MM.1S (cell line): Measurements from ENCODE around the gene GPR137.

ENCODE experiments used
- DNase-seq: peaks from one replicate; pipeline ENCODE4 v3.0.0-alpha.2; 2015
- H2AFZ ChIP-seq: fragments of 300-600 bp; sonication (generic); 2 replicates; pipeline ENCODE4 v1.6.0; 2016; ENCODE audit warnings: antibody characterized with exemption, low read length
- H3F3A ChIP-seq: fragments of 300-600 bp; sonication (generic); 2 replicates; pipeline ENCODE4 v1.6.1; 2016; ENCODE audit warnings: mild to moderate bottlenecking, antibody characterized with exemption, low read length, moderate library complexity, mixed read lengths; ENCODE audit not compliant: insufficient read depth
- H3K27ac ChIP-seq: fragments of 300-600 bp; sonication (generic); 2 replicates; pipeline ENCODE4 v1.5.1; 2016; ENCODE audit warnings: mild to moderate bottlenecking, low read length
- H3K27me3 ChIP-seq: fragments of 300-600 bp; sonication (generic); replicated peaks from 2 replicates; pipeline ENCODE4 v1.6.0; 2016; ENCODE audit warnings: low read length; ENCODE audit not compliant: insufficient read depth
- H3K36me3 ChIP-seq: fragments of 300-600 bp; sonication (generic); replicated peaks from 2 replicates; pipeline ENCODE4 v1.6.1; 2016; ENCODE audit warnings: mild to moderate bottlenecking, low read length, mixed read lengths; ENCODE audit not compliant: insufficient read depth
- H3K4me1 ChIP-seq: fragments of 300-600 bp; sonication (generic); 2 replicates; pipeline ENCODE4 v1.6.1; 2016; ENCODE audit warnings: low read length, mixed read lengths
- H3K4me2 ChIP-seq: fragments of 300-600 bp; sonication (generic); 2 replicates; pipeline ENCODE4 v1.6.0; 2016; ENCODE audit warnings: low read depth, low read length
- H3K4me3 ChIP-seq: fragments of 300-600 bp; sonication (generic); 2 replicates; pipeline ENCODE4 v1.5.1; 2016; ENCODE audit warnings: low read length, mixed read lengths
- H3K79me2 ChIP-seq: fragments of 300-600 bp; sonication (generic); 2 replicates; pipeline ENCODE4 v1.6.1; 2016; ENCODE audit warnings: mixed run types, low read length, mixed read lengths
- H3K9ac ChIP-seq: fragments of 300-600 bp; sonication (generic); 2 replicates; pipeline ENCODE4 v1.6.1; 2016; ENCODE audit warnings: low read length, mixed read lengths
- H3K9me2 ChIP-seq: fragments of 300-600 bp; sonication (generic); replicated peaks from 2 replicates; pipeline ENCODE4 v1.6.1; 2016; ENCODE audit warnings: mild to moderate bottlenecking, low read length, mixed read lengths; ENCODE audit not compliant: insufficient read depth
- H3K9me3 ChIP-seq: fragments of 300-600 bp; sonication (generic); replicated peaks from 2 replicates; pipeline ENCODE4 v1.6.1; 2016; ENCODE audit warnings: mild to moderate bottlenecking, low read length, mixed read lengths; ENCODE audit not compliant: insufficient read depth
- H4K20me1 ChIP-seq: fragments of 300-600 bp; sonication (generic); 2 replicates; pipeline ENCODE4 v1.6.1; 2016; ENCODE audit warnings: mild to moderate bottlenecking, low read length, moderate library complexity, mixed read lengths; ENCODE audit not compliant: insufficient read depth
- EZH2 ChIP-seq: fragments of 300-600 bp; sonication (generic); optimal IDR thresholded peaks from 2 replicates; pipeline ENCODE3; 2017; ENCODE audit warnings: low read depth, mild to moderate bottlenecking, antibody characterized with exemption, low read length, mixed read lengths
- EZH2phosphoT487 ChIP-seq: fragments of 300-600 bp; sonication (generic); IDR thresholded peaks from 2 replicates; pipeline ENCODE4 v1.6.1; 2018; ENCODE audit warnings: antibody characterized with exemption, low read length
- TF ChIP-seq, protein P1 (sequence below): fragments of 300-600 bp; sonication (generic); IDR thresholded peaks from 2 replicates; pipeline ENCODE4 v1.5.1; 2016; ENCODE audit warnings: antibody characterized with exemption, low read length, mixed read lengths

The GPR137 gene

DNA sequence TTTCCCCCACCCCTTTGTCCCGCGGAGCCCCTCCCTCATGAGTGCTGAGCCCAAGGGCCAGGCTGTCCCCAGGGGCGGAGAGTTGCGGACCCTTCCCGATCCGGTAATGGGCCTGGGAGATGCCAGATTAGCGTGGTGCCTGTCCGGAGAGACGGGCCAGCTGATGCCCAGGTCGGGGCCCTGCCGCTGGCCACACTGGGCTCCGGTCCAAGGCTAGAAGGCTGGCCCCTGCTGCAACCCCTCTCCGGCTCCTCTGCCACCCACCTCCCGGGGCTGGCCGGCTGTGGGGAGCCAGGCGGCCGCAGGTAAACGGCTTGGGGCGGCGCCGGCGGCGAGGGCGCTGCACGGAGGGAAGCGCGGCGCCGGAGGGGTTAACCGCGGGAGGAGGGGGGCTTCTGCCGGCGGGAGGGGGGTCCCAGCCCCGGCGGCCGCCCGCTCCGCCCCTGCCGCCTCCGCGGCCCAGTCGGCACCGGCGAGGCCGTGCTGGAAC, 5.7 kb downstream of the GPR137 start, which contains the start of gene KCNK4:
TSS of gene KCNK4 (plus strand) at position 41 of the 490 bp plus-strand sequence. CDS start 1,717 bp downstream, outside the sequence.
- peak within 1 kb of the TSS; percentile 12; the same call in 1 of the 2 replicates for H3K4me2 ChIP-seq
- no peaks in the 10 kb centered on the region for H4K20me1 ChIP-seq
- no peak within 1 kb of the TSS for H3K4me3 ChIP-seq
- 0 out of 2 replicates have a peak, but pooled peaks cover under 1% of the 10 kb centered on the region for H3K4me1 ChIP-seq
- TF ChIP-seq EZH2phosphoT487, result no peak
- no peak for TF ChIP-seq EZH2
- TF ChIP-seq, protein P1, sequence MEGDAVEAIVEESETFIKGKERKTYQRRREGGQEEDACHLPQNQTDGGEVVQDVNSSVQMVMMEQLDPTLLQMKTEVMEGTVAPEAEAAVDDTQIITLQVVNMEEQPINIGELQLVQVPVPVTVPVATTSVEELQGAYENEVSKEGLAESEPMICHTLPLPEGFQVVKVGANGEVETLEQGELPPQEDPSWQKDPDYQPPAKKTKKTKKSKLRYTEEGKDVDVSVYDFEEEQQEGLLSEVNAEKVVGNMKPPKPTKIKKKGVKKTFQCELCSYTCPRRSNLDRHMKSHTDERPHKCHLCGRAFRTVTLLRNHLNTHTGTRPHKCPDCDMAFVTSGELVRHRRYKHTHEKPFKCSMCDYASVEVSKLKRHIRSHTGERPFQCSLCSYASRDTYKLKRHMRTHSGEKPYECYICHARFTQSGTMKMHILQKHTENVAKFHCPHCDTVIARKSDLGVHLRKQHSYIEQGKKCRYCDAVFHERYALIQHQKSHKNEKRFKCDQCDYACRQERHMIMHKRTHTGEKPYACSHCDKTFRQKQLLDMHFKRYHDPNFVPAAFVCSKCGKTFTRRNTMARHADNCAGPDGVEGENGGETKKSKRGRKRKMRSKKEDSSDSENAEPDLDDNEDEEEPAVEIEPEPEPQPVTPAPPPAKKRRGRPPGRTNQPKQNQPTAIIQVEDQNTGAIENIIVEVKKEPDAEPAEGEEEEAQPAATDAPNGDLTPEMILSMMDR, result no peak
- peaks cover 8% of the 10 kb centered on the region; the same call in 1 of the 2 replicates for H3F3A ChIP-seq
- no peak within 1 kb of the TSS for H3K27ac ChIP-seq
- H3K9me3 ChIP-seq, result no peaks in the 10 kb centered on the region
- peaks cover 52% of the 10 kb centered on the region for H3K27me3 ChIP-seq
- no peak within 1 kb of the TSS for H2AFZ ChIP-seq
- H3K9me2 ChIP-seq, result no peaks in the 10 kb centered on the region
- DNase-seq, result no peak
- no peak within 1 kb of the TSS for H3K9ac ChIP-seq
- no peaks in the 10 kb centered on the region for H3K36me3 ChIP-seq
- no peaks in the 10 kb centered on the region; the same call in 1 of the 2 replicates for H3K79me2 ChIP-seq

DNA sequence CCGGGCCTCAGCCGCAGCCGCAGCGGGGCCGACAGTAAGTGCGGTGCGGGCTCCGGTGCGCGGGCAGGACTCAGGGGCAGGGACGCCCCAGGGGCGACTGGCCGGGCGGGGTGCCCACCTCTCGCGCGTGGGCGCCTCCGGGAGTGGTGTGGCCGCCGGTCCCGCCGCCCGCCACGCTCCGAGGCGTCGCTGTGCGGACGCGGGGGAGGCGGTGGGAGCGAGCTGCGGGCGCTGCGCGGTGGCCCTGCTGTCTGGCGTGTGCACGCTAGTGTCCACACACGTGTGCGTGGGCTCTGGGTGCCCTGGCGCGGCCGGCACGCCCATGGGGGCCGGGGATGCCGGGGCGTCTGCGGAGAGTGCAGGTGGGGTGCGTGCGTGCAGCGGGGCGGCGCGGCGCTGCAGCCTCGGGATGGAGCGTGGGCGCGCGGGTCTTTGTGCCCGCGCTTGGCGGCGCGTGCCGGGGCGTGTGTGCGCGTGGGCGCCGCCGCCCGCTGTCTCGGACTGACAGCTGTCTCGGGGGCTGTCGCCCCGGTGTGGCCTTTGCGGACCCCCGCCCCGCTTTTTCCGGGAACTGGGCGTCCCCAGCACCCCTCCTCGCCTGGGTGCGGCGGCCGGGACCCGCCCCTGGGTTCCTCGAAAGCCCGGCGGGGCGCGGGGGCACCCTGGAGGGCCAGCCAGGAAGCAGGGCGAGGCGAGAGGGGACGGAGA, 6.3 kb downstream of the GPR137 start:
- H3K27ac ChIP-seq, result no peak overlapping the region
- no peaks in the 10 kb centered on the region for H3K9me2 ChIP-seq
- H3K27me3 ChIP-seq, result peaks cover 58% of the 10 kb centered on the region
- H4K20me1 ChIP-seq, result no peaks in the 10 kb centered on the region
- H3K4me1 ChIP-seq, result no peaks in the 10 kb centered on the region
- H2AFZ ChIP-seq, result no peak overlapping the region
- H3K9ac ChIP-seq, result no peak overlapping the region
- no peak for DNase-seq
- H3F3A ChIP-seq, result 0 out of 2 replicates have a peak, but pooled peaks cover 5% of the 10 kb centered on the region
- peak overlapping the region; percentile 12; the same call in 1 of the 2 replicates for H3K4me2 ChIP-seq
- no peaks in the 10 kb centered on the region for H3K36me3 ChIP-seq
- no peak overlapping the region for H3K4me3 ChIP-seq
- no peak for TF ChIP-seq EZH2phosphoT487
- TF ChIP-seq, protein P1, result no peak
- TF ChIP-seq EZH2, result no peak
- H3K79me2 ChIP-seq, result no peaks in the 10 kb centered on the region
- no peaks in the 10 kb centered on the region for H3K9me3 ChIP-seq

DNA sequence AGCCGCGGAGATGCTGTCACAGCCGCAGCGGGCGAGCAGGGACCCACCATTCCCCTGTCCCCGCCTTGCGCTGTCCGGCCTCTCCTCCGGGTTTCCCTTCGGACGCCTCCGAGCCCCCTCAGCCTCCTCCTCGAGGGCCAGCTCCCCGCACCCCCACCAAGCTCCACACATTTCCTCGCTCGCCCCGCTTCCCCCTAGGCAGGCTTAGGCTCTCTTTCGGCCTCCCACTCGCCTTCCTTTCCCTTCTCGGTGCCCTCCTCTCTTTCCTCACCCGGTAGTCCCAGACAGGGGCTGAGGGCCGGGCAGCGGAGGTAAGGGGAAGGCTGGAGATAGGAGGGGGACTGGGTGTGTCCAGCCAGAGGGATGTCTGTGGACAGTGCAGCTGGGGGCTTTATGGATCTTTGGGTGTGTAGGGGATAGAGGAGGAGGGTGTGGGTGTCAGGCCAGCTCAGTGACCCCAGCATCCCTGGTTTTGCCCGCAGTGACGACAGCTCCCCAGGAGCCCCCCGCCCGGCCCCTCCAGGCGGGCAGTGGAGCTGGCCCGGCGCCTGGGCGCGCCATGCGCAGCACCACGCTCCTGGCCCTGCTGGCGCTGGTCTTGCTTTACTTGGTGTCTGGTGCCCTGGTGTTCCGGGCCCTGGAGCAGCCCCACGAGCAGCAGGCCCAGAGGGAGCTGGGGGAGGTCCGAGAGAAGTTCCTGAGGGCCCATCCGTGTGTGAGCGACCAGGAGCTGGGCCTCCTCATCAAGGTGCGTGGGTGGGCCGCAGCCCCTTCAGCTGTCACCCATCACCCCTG, 7.0 kb downstream of the GPR137 start:
- no peak overlapping the region for H3K4me3 ChIP-seq
- no peak overlapping the region for H3K9ac ChIP-seq
- no peak for TF ChIP-seq EZH2phosphoT487
- TF ChIP-seq EZH2, result peak; percentile 43
- TF ChIP-seq, protein P1, result no peak
- no peaks in the 10 kb centered on the region for H3K36me3 ChIP-seq
- no peak overlapping the region for H2AFZ ChIP-seq
- H4K20me1 ChIP-seq, result no peaks in the 10 kb centered on the region
- H3K9me3 ChIP-seq, result no peaks in the 10 kb centered on the region
- H3K4me2 ChIP-seq, result peak overlapping the region; percentile 12; the same call in 1 of the 2 replicates
- 0 out of 2 replicates have a peak, but pooled peaks cover 5% of the 10 kb centered on the region for H3F3A ChIP-seq
- H3K4me1 ChIP-seq, result no peaks in the 10 kb centered on the region
- H3K27ac ChIP-seq, result no peak overlapping the region
- H3K27me3 ChIP-seq, result peaks cover 65% of the 10 kb centered on the region
- DNase-seq, result peak; percentile 4
- no peaks in the 10 kb centered on the region for H3K9me2 ChIP-seq
- no peaks in the 10 kb centered on the region for H3K79me2 ChIP-seq
